Activated T-cell treated with anti-CD3 and anti-CD28 coated beads for 48 hours (primary cell): ENCODE data around the gene GTPBP4.

Source experiments
- DNase-seq: peaks from one replicate; pipeline ENCODE4 v3.0.0-alpha.2; 2020; ENCODE audit warnings: low read depth

GTPBP4 gene

GRCh38 chr10:966466-967235, 21.6 kb upstream of the GTPBP4 start:
- DNase-seq: no peak

GRCh38 chr10:968546-969199, 19.6 kb upstream of the GTPBP4 start:
- no peak for DNase-seq

- no peak for DNase-seq
Observed at GRCh38 chr10:969473-970150, 18.6 kb upstream of the GTPBP4 start.

GRCh38 chr10:970311-971149, 17.7 kb upstream of the GTPBP4 start:
- no peak for DNase-seq

- DNase-seq: no peak
Observed at GRCh38 chr10:971150-971542, 17.1 kb upstream of the GTPBP4 start.

GRCh38 chr10:971613-972012, 16.6 kb upstream of the GTPBP4 start:
- DNase-seq: no peak

- DNase-seq: no peak
Observed at GRCh38 chr10:972763-973162, 15.5 kb upstream of the GTPBP4 start.

GRCh38 chr10:974038-974784, 14.0 kb upstream of the GTPBP4 start:
- no peak for DNase-seq

GRCh38 chr10:974785-975074, 13.5 kb upstream of the GTPBP4 start:
- no peak for DNase-seq

- no peak for DNase-seq
Observed at GRCh38 chr10:976316-976715, 11.9 kb upstream of the GTPBP4 start.

GRCh38 chr10:978826-979421, 9.3 kb upstream of the GTPBP4 start:
- no peak for DNase-seq

- no peak for DNase-seq
Observed at GRCh38 chr10:980468-981093, 7.7 kb upstream of the GTPBP4 start.

GRCh38 chr10:983401-983800, 4.8 kb upstream of the GTPBP4 start:
- DNase-seq: no peak

- no peak for DNase-seq
Observed at GRCh38 chr10:983971-984655, 4.1 kb upstream of the GTPBP4 start.

- DNase-seq: no peak
Observed at GRCh38 chr10:985361-985760, 2.9 kb upstream of the GTPBP4 start.

- DNase-seq: no peak
Observed at GRCh38 chr10:986137-986825, 2.0 kb upstream of the GTPBP4 start.

- no peak for DNase-seq
Observed at GRCh38 chr10:986881-987619, 1.2 kb upstream of the GTPBP4 start.

GRCh38 chr10:987620-987869, 689 bp upstream of the GTPBP4 start:
- no peak for DNase-seq
